ENCODE data around the gene CAMTA2. TPM values are rescaled to one million over a fixed set of nuclear protein-coding genes. Genes with fewer than 3 reads are reported as not detected.

The CAMTA2 gene
- polyA plus RNA-seq, 1 donor (not counting 4 experiments of a cell fraction or from before 2014, with no cell fraction given): 8.5 TPM

- peaks cover 36 to 52% of the 10 kb centered on the region in 2 experiments for H3K36me3 ChIP-seq (ENCODE audit: control insufficient read depth in 2 of 2, extremely low read depth in 1 of 2, insufficient read depth in 2 of 2, low read length in 2 of 2)
- no peak overlapping the region for H3K27ac ChIP-seq (ENCODE audit: control insufficient read depth, insufficient read depth, low read length)
- DNase-seq (ENCODE audit: low read depth, low spot score) (no peak), FAIRE-seq (no peak)
- H3K9me1 ChIP-seq (ENCODE audit: control insufficient read depth, extremely low read depth, insufficient read depth, low read length): no peaks in the 10 kb centered on the region
- H3K9ac ChIP-seq (ENCODE audit: control insufficient read depth, extremely low read depth, insufficient read depth, low read length): no peak overlapping the region
- H3K4me3 ChIP-seq (ENCODE audit: control insufficient read depth in 2 of 3, extremely low read depth in 1 of 3, insufficient read depth in 2 of 3, low read depth in 1 of 3, low read length in 3 of 3): no peak overlapping the region
- H3K79me2 ChIP-seq (ENCODE audit: control insufficient read depth, insufficient read depth, low read length): no peaks in the 10 kb centered on the region
- no peaks in the 10 kb centered on the region for H3K9me3 ChIP-seq (ENCODE audit: control insufficient read depth, low read depth, low read length)
- H3K4me1 ChIP-seq (ENCODE audit: control insufficient read depth, extremely low read depth, insufficient read depth, low read length): peaks cover 13% of the 10 kb centered on the region
- no peak overlapping the region for H2AFZ ChIP-seq (ENCODE audit: control insufficient read depth, low read length)
- TF ChIP-seq EZH2 (IDR thresholded peaks at IDR 0.05; ENCODE audit: low read length): no peak
- no peaks in the 10 kb centered on the region for H4K20me1 ChIP-seq (ENCODE audit: control insufficient read depth, extremely low read depth, insufficient read depth, low read length)
- H3K27me3 ChIP-seq (ENCODE audit: control insufficient read depth, extremely low read depth, insufficient read depth, low read length): no peaks in the 10 kb centered on the region
- H3K4me2 ChIP-seq (ENCODE audit: control insufficient read depth, extremely low read depth, insufficient read depth, low read depth, low read length): no peak overlapping the region
- dilution Hi-C loops (cut with MboI; ENCODE audit: extremely low pct_ligation_motif_present, low sequenced_read_pairs): no loop called here
Measured at GRCh38 chr17:4973256-4974114, 14.0 kb downstream of the CAMTA2 start.

- Histone ChIP-seq H3K4me2 (ENCODE audit: control insufficient read depth, extremely low read depth, insufficient read depth, low read depth, low read length) (no peak overlapping the region), H3K27ac (ENCODE audit: control insufficient read depth, insufficient read depth, low read length) (no peak overlapping the region), H2AFZ (ENCODE audit: control insufficient read depth, low read length) (no peak overlapping the region), H3K9me3 (ENCODE audit: control insufficient read depth, low read depth, low read length) (no peaks in the 10 kb centered on the region), H3K4me3 (ENCODE audit: control insufficient read depth in 2 of 3, extremely low read depth in 1 of 3, insufficient read depth in 2 of 3, low read depth in 1 of 3, low read length in 3 of 3) (no peak overlapping the region), H4K20me1 (ENCODE audit: control insufficient read depth, extremely low read depth, insufficient read depth, low read length) (no peaks in the 10 kb centered on the region), H3K36me3 (ENCODE audit: control insufficient read depth in 2 of 2, extremely low read depth in 1 of 2, insufficient read depth in 2 of 2, low read length in 2 of 2) (peaks cover 29 to 48% of the 10 kb centered on the region in 2 experiments), H3K4me1 (ENCODE audit: control insufficient read depth, extremely low read depth, insufficient read depth, low read length) (peaks cover 20% of the 10 kb centered on the region), H3K27me3 (ENCODE audit: control insufficient read depth, extremely low read depth, insufficient read depth, low read length) (no peaks in the 10 kb centered on the region), H3K79me2 (ENCODE audit: control insufficient read depth, insufficient read depth, low read length) (no peaks in the 10 kb centered on the region), H3K9me1 (ENCODE audit: control insufficient read depth, extremely low read depth, insufficient read depth, low read length) (no peaks in the 10 kb centered on the region), H3K9ac (ENCODE audit: control insufficient read depth, extremely low read depth, insufficient read depth, low read length) (no peak overlapping the region)
- dilution Hi-C loops (cut with MboI; ENCODE audit: extremely low pct_ligation_motif_present, low sequenced_read_pairs): no loop called here
- TF ChIP-seq EZH2 (IDR thresholded peaks at IDR 0.05; ENCODE audit: low read length): no peak
- DNase-seq (ENCODE audit: low read depth, low spot score) (no peak), FAIRE-seq (no peak)
Measured at GRCh38 chr17:4972752-4973151, 14.7 kb downstream of the CAMTA2 start.

GRCh38 chr17:4972322-4972721, 15.2 kb downstream of the CAMTA2 start:
- Histone ChIP-seq H4K20me1 (ENCODE audit: control insufficient read depth, extremely low read depth, insufficient read depth, low read length) (no peaks in the 10 kb centered on the region), H3K27me3 (ENCODE audit: control insufficient read depth, extremely low read depth, insufficient read depth, low read length) (no peaks in the 10 kb centered on the region), H3K27ac (ENCODE audit: control insufficient read depth, insufficient read depth, low read length) (no peak overlapping the region), H3K9ac (ENCODE audit: control insufficient read depth, extremely low read depth, insufficient read depth, low read length) (no peak overlapping the region), H3K79me2 (ENCODE audit: control insufficient read depth, insufficient read depth, low read length) (no peaks in the 10 kb centered on the region), H3K4me3 (ENCODE audit: control insufficient read depth in 2 of 3, extremely low read depth in 1 of 3, insufficient read depth in 2 of 3, low read depth in 1 of 3, low read length in 3 of 3) (no peak overlapping the region), H2AFZ (ENCODE audit: control insufficient read depth, low read length) (no peak overlapping the region), H3K36me3 (ENCODE audit: control insufficient read depth in 2 of 2, extremely low read depth in 1 of 2, insufficient read depth in 2 of 2, low read length in 2 of 2) (peaks cover 25 to 44% of the 10 kb centered on the region in 2 experiments), H3K4me2 (ENCODE audit: control insufficient read depth, extremely low read depth, insufficient read depth, low read depth, low read length) (no peak overlapping the region), H3K9me3 (ENCODE audit: control insufficient read depth, low read depth, low read length) (no peaks in the 10 kb centered on the region), H3K9me1 (ENCODE audit: control insufficient read depth, extremely low read depth, insufficient read depth, low read length) (no peaks in the 10 kb centered on the region), H3K4me1 (ENCODE audit: control insufficient read depth, extremely low read depth, insufficient read depth, low read length) (peaks cover 20% of the 10 kb centered on the region)
- no peak for FAIRE-seq
- dilution Hi-C loops (cut with MboI; ENCODE audit: extremely low pct_ligation_motif_present, low sequenced_read_pairs): no loop called here
- TF ChIP-seq EZH2 (IDR thresholded peaks at IDR 0.05; ENCODE audit: low read length): no peak
- no peak for TF ChIP-seq CTCF (optimal IDR thresholded peaks at IDR 0.05 in 1 of 3, IDR thresholded peaks at IDR 0.05 in 1 of 3, conservative IDR thresholded peaks at IDR 0.05 in 1 of 3; ENCODE audit: extremely low read depth in 1 of 3, insufficient read depth in 2 of 3, low read length in 3 of 3)
- DNase-seq (ENCODE audit: low read depth, low spot score): no peak
